Naive thymus-derived CD8-positive, alpha-beta T cell (primary cell): ENCODE measurements around the gene TSPAN1. TPM values are rescaled to one million over a fixed set of nuclear protein-coding genes. Genes with fewer than 3 reads are reported as not detected.

Experiments used
- ATAC-seq, 2 donors: fragments of 150-1000 bp; cut with Tn5 transposase in 1 of 2; sonication (Bioruptor Pico), chemical (Tn5 transposase) in 1 of 2; 1 replicate in 1 of 2; 2 replicates in 1 of 2; pipeline ENCODE4 v1.10.0; 2021; ENCODE audit warnings: mild to moderate bottlenecking in 2 of 2, moderate library complexity in 2 of 2
- POLR2A ChIA-PET: fragments of 350-600 bp; sonication (Branson Sonifier 250); formaldehyde crosslinking; loops from one replicate; lab custom pipeline; 2021; ENCODE audit warnings: antibody characterized with exemption; lab: Charles Lee
- DNase-seq, 10 donors: peaks; one replicate each; pipeline versions ENCODE4 v3.0.0 to v3.0.0-alpha.2; 2020 to 2022
- H3K27ac Mint-ChIP-seq, 10 donors: one replicate each; pipeline ENCODE4 v1.8.0; 2020 to 2022; ENCODE audit warnings: mild to moderate bottlenecking in 10 of 10, mixed read lengths in 10 of 10, moderate library complexity in 4 of 10, inconsistent platforms in 1 of 10
- H3K27me3 Mint-ChIP-seq, 5 donors: one replicate each; pipeline ENCODE4 v1.8.0; 2021 to 2022; ENCODE audit warnings: mixed read lengths in 5 of 5
- H3K36me3 Mint-ChIP-seq, 3 donors: one replicate each; pipeline ENCODE4 v1.8.0; 2020 to 2022; ENCODE audit warnings: mixed read lengths in 3 of 3, mild to moderate bottlenecking in 2 of 3, inconsistent platforms in 1 of 3
- H3K4me1 Mint-ChIP-seq, 4 donors: one replicate each; pipeline ENCODE4 v1.8.0; 2021 to 2022; ENCODE audit warnings: mixed read lengths in 4 of 4
- H3K4me3 Mint-ChIP-seq, 10 donors: one replicate each; pipeline ENCODE4 v1.8.0; 2020 to 2022; ENCODE audit warnings: mild to moderate bottlenecking in 10 of 10, mixed read lengths in 10 of 10, moderate library complexity in 6 of 10, inconsistent platforms in 1 of 10
- H3K9me3 Mint-ChIP-seq, 9 donors: one replicate each; pipeline ENCODE4 v1.8.0; 2020 to 2022; ENCODE audit warnings: mixed read lengths in 9 of 9, mild to moderate bottlenecking in 3 of 9, inconsistent platforms in 1 of 9, moderate library complexity in 1 of 9
- polyA plus RNA-seq, 3 donors: library from polyadenylated mRNA; unstranded; fragments of 300-500 nt; fragmentation: Illumina TruSeq; gene quantifications; one replicate each; pipeline ENCODE4 v1.2.3, GENCODE V29; 2021
- total RNA-seq, 8 experiments: library from RNA in 2 of 8; stranded (reverse) in 2 of 8; gene quantifications; one replicate each; pipeline ENCODE4 v1.2.3 and lab custom pipeline; 2021 to 2026

Gene TSPAN1
- total and polyA plus RNA-seq, 5 experiments from 2014 or later = not detected

DNA sequence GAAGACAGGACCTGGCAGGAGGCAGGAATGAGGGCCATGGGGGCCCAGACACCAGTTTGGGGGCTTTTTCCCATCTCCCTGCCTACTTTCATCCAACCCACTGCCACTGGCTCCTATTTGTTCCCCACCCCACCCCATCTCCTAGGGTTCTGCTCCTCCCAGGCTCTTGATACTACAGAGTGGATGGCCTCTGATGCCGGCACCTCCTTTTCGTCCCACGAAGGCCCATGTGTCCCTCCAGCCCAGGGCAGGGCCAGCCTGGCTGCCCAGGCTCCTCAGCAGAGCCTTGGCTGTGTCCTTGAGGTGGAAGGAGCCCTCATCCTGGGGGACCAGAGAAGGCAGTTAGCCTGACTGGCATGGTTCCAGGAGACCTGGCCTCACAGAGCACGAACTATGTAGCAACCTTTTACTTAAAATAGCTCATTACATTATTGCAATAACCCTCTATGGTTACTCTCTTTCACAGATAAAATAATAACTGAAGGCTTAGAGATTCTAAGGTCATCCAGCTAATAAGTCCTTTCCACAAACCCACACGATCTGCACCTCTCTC, 19.8 kb downstream of the TSPAN1 start:
- POLR2A ChIA-PET = no interaction called here
- H3K27ac Mint-ChIP-seq = peak overlapping the region in 2 of 10 donors; percentile 13 to 60

DNA sequence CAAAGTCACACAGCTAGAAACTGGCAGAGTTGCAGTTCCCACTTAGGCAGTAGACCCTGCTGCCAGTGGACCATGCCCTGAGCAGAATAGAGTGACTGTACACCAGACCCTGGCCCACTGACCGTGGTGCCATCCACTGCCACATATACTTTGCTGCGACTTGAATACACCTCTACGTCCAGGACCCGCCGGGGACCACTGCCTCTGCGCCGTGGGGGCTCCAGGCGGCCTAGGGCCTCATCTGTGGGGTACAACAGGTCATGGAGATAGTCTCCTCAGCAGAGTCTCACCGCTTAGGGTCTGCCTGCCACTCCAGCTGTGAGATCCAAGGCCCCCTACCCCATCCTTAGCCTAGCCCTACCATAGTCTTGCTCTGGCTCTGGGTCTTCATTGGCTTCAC, 21.7 kb downstream of the TSPAN1 start:
- no peak for DNase-seq
- Mint-ChIP-seq H3K4me1 (peaks cover 8 to 37% (median 26%) of the 10 kb centered on the region in 4 donors), H3K27ac (peak overlapping the region in 6 of 10 donors; percentile 19 to 86 (median 57)), H3K27me3 (no peaks in the 10 kb centered on the region), H3K36me3 (peaks cover 0 to 34% (median 2%) of the 10 kb centered on the region in 3 donors), H3K9me3 (no peaks in the 10 kb centered on the region), H3K4me3 (peak overlapping the region in 8 of 10 donors; percentile 1 to 87 (median 80))
- POLR2A ChIA-PET = interaction anchor here (0.8 kb wide), 1 partner anchor 173 kb away, joined by 3 read pairs; no protein-coding TSS in a partner anchor
- ATAC-seq = no peak

More for the DNA sequence above, 19.8 kb downstream of the TSPAN1 start:
- peaks cover 5 to 35% (median 25%) of the 10 kb centered on the region in 4 donors for H3K4me1 Mint-ChIP-seq
- H3K9me3 Mint-ChIP-seq = no peaks in the 10 kb centered on the region
- ATAC-seq = no peak
- H3K27me3 Mint-ChIP-seq = no peaks in the 10 kb centered on the region
- no peak for DNase-seq
- H3K36me3 Mint-ChIP-seq = peaks cover 0 to 45% (median 2%) of the 10 kb centered on the region in 3 donors
- H3K4me3 Mint-ChIP-seq = no peak overlapping the region

DNA sequence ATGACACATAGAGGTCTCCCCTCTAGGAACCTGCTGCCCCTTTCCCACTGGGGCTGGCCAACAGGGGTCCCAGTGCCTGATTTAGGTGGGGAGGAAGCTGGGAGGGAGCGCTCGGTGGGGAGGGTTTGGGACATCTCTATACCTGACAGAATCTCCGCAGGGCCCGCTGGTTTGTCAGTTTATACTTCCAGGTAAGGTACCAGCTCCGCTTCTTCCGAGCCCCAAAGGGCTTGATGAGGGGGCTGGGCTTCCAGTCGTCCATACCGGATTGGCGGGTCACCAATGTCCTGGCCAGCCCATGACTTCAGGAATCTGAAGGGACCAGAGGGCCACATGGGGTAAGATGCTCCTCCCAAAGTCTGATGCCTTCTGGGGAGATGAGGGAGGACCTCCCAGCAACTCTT, 22.7 kb downstream of the TSPAN1 start:
- H3K27ac Mint-ChIP-seq = peak overlapping the region in 8 of 10 donors; percentile 70 to 92 (median 82)
- H3K9me3 Mint-ChIP-seq = no peaks in the 10 kb centered on the region
- POLR2A ChIA-PET = interaction anchor here (2.9 kb wide), 1 partner anchor 31 kb away, joined by 11 read pairs; no protein-coding TSS in a partner anchor
- H3K4me3 Mint-ChIP-seq = peak overlapping the region; percentile 74 to 91 (median 82)
- ATAC-seq = no peak
- H3K27me3 Mint-ChIP-seq = no peaks in the 10 kb centered on the region
- DNase-seq = no peak
- H3K4me1 Mint-ChIP-seq = peaks cover 8 to 38% (median 29%) of the 10 kb centered on the region in 4 donors
- H3K36me3 Mint-ChIP-seq = peaks cover 0 to 25% (median 2%) of the 10 kb centered on the region in 3 donors

DNA sequence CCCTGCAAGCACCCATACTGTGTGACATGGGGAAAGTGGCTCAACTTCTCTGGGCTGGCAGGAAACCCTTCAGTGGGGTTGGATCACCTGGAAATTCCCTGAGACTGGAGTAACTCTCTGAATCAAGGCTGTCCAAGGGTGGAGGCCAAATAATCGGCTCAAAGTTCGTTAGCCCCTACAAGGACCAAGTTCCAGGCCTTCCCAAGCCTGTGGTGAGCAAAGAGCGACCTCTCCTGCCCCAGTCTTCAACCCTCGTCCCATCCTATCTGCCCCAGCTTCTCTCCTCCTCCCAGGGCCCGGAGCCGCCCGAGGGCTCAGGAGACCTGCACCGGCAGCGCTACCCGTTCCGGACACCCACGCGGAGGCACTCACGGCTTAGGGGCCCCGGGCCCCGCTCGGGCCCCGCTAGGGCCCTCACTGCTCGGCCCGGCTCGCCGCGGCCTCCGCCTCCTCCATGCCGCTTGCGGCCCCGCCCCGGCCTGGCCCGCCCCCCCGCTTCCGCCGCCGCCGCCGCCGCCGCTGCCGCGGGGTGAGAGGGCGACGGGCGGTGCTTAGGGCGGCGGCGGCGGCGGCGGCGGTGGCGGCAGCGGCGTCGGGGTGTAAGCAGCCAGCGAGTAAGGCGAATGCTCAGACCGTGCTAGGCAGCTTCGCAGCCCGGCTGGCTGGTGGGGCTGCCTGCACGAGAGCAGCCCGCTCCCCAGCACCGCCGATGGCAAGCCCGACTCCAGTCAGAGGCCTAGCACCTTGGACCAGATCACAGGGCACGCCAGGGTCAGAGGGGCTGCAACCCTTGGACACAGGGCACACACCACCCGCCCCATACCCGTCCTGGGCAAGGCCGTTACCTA, 23.3 kb downstream of the TSPAN1 start, which contains the start of gene POMGNT1:
Gene POMGNT1 (minus strand): TSS at position 471 of the 848 bp plus-strand sequence. CDS start 613 bp downstream, outside the sequence.
- Mint-ChIP-seq H3K27ac (peak within 1 kb of the TSS; percentile 51 to 92 (median 85)), H3K27me3 (no peaks in the 10 kb centered on the region), H3K9me3 (no peaks in the 10 kb centered on the region), H3K4me1 (peaks cover 12 to 43% (median 34%) of the 10 kb centered on the region in 4 donors), H3K4me3 (peak within 1 kb of the TSS; percentile 74 to 91 (median 82)), H3K36me3 (peaks cover 0 to 18% (median 2%) of the 10 kb centered on the region in 3 donors)
- POLR2A ChIA-PET = interaction anchor here (0.6 to 2.9 kb wide), 4 partner anchors 32 to 476 kb away, joined by 3 to 11 read pairs (median 3); partner anchors contain the start of genes LRRC41 and UQCRH
- ATAC-seq (peak; percentile 87 to 91), DNase-seq (peak; percentile 55 to 80 (median 75))

DNA sequence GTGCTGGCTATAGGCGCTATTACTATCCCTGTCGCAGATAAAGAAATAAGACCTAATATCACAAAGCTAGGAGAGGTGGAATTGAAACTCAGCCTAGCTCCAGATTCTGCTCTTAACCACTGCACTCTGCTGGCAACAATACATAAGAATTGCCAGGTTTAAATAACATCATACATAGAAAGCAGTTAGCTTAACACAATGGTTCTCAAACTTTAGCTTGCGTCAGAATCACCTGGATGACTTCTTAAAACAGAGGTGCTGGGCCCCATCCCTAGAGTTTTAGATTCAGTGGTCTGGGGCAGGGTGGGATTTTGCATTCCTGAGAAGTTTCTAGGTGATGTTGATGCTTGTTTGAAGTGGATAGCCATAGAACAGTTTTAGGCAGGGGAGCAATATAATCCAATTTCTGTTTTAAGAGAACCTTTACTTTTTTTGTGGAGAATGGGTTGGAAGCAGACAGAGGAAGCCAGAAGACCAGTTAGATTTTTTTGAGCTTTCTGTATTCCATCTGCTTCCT, 24.4 kb downstream of the TSPAN1 start:
- H3K4me1 Mint-ChIP-seq = peaks cover 19 to 52% (median 43%) of the 10 kb centered on the region in 4 donors
- DNase-seq = no peak
- ATAC-seq = no peak
- POLR2A ChIA-PET = interaction anchor here (0.6 to 2.9 kb wide), 3 partner anchors 33 to 475 kb away, joined by 3 to 11 read pairs (median 3); no protein-coding TSS in a partner anchor
- no peaks in the 10 kb centered on the region for H3K9me3 Mint-ChIP-seq
- no peaks in the 10 kb centered on the region for H3K27me3 Mint-ChIP-seq
- H3K27ac Mint-ChIP-seq = peak overlapping the region in 6 of 10 donors; percentile 36 to 70 (median 51)
- peak overlapping the region; percentile 65 to 89 (median 78) for H3K4me3 Mint-ChIP-seq
- peaks cover 0 to 13% (median 2%) of the 10 kb centered on the region in 3 donors for H3K36me3 Mint-ChIP-seq

DNA sequence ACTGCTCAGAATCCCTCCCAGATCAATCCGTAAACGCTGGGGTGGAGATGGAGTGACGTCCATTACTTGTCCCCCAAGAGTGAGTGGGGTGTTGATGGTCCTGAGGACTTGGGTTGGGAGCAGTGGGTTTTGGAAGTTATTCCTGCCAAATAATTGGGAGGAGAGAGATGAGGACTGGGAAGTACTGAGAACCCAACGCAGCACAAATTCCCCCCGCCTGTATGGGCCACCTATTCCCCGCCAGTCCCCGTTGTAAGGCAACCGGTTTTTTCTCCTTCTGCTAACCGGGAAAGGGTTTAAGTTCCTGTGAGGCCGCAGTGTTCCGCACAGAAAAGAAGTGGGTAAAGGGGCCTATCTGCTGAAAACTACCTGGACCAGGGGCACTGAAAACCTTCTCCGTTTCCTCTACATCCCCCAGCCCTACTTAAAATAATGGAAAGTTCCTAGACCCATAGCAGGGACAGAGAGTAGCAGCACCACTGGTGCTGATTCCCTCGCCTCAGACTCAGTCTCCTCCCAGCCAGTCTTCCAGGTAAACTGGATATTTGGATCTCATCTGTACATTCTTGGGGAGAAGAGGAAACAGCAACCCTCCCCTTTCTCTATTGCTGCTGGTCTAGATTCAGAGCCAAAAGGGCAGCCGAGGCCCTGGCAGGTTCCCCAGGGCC, 29.0 kb downstream of the TSPAN1 start:
- DNase-seq (no peak), ATAC-seq (no peak)
- POLR2A ChIA-PET = interaction anchor here (1.9 kb wide), 1 partner anchor 37 kb away, joined by 6 read pairs; no protein-coding TSS in a partner anchor
- H3K27ac Mint-ChIP-seq = peak overlapping the region in 8 of 10 donors; percentile 13 to 89 (median 56)
- peaks cover 14 to 25% (median 22%) of the 10 kb centered on the region in 4 donors for H3K4me1 Mint-ChIP-seq
- H3K27me3 Mint-ChIP-seq = peaks cover 0 to 1% (median 0%) of the 10 kb centered on the region in 5 donors
- H3K36me3 Mint-ChIP-seq = no peaks in the 10 kb centered on the region
- H3K4me3 Mint-ChIP-seq = peak overlapping the region; percentile 62 to 91 (median 88)
- H3K9me3 Mint-ChIP-seq = no peaks in the 10 kb centered on the region

DNA sequence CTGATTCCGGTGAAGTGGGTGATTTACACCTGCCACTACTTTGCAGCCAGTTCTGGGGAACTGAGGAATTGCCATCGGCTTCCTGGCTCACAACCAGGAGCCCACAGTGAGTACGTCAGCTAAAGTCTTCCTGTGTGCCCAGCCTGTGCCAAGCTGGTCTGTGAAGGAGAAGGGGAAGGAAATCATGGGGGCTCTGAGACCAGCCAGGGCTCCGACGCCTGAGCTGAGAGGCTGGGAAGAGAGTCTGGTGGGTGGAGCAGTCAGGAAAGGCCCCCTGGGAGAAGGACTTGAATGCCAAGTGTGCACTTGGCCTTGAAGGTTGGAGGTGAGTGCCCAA, 29.5 kb downstream of the TSPAN1 start:
- ATAC-seq (no peak), DNase-seq (no peak)
- Mint-ChIP-seq H3K36me3 (no peaks in the 10 kb centered on the region), H3K9me3 (no peaks in the 10 kb centered on the region), H3K27me3 (peaks cover 0 to 1% (median 0%) of the 10 kb centered on the region in 5 donors), H3K27ac (peak overlapping the region in 5 of 10 donors; percentile 21 to 83 (median 40)), H3K4me1 (peaks cover 14 to 25% (median 18%) of the 10 kb centered on the region in 4 donors), H3K4me3 (peak overlapping the region in 9 of 10 donors; percentile 1 to 91 (median 81))
- POLR2A ChIA-PET = no interaction called here

DNA sequence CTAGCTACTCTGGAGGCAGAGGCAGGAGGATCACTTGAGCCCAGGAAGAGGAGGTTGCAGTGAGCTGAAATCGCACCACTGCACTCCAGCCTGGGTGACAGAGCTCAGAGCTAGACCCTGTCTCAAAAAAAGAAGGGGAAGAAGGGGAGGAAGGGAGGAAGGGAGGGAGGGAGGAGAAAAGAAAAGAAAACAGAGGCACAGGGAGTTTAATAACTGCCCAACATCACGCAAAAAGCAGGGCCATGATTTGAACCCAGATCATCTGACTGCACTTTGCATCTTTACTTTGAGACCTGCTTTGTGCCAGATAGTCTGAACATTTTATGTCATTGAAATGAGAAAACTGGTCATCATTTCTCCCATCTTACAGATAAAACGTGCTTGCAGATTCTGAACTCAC, 30.3 kb downstream of the TSPAN1 start:
- POLR2A ChIA-PET = no interaction called here
- no peak for DNase-seq
- H3K27me3 Mint-ChIP-seq = peaks cover 0 to 1% (median 0%) of the 10 kb centered on the region in 5 donors
- peak overlapping the region in 3 of 10 donors; percentile 8 to 83 (median 31) for H3K27ac Mint-ChIP-seq
- H3K9me3 Mint-ChIP-seq = no peaks in the 10 kb centered on the region
- ATAC-seq = no peak
- H3K4me3 Mint-ChIP-seq = peak overlapping the region in 1 of 10 donors; percentile 22
- H3K4me1 Mint-ChIP-seq = peaks cover 13 to 25% (median 17%) of the 10 kb centered on the region in 4 donors
- no peaks in the 10 kb centered on the region for H3K36me3 Mint-ChIP-seq

DNA sequence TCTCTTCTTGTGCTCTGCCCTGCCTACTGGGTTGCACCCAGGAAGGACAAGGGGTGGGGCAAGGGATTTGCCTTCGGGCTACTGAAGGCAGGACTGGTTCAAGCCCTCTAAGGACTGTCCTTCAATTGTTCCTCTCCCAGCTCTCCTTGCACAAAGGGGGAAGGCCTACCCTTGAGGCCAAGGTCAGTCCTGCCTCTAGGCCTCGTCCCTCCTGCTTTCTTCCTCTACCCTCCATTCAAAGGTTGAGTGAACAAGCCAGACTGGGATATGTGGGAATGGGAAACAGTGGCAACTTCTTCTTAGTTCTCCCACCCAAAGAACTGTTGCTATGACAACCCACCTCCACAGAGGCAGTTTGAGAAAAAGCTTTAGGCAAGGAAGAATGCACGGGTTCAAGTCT, 30.9 kb downstream of the TSPAN1 start:
- peaks cover 0 to 1% (median 0%) of the 10 kb centered on the region in 5 donors for H3K27me3 Mint-ChIP-seq
- H3K36me3 Mint-ChIP-seq = no peaks in the 10 kb centered on the region
- DNase-seq (no peak), ATAC-seq (no peak)
- H3K4me1 Mint-ChIP-seq = peaks cover 11 to 25% (median 15%) of the 10 kb centered on the region in 4 donors
- no peaks in the 10 kb centered on the region for H3K9me3 Mint-ChIP-seq
- POLR2A ChIA-PET = no interaction called here
- H3K27ac Mint-ChIP-seq = peak overlapping the region in 1 of 10 donors; percentile 28
- no peak overlapping the region for H3K4me3 Mint-ChIP-seq

DNA sequence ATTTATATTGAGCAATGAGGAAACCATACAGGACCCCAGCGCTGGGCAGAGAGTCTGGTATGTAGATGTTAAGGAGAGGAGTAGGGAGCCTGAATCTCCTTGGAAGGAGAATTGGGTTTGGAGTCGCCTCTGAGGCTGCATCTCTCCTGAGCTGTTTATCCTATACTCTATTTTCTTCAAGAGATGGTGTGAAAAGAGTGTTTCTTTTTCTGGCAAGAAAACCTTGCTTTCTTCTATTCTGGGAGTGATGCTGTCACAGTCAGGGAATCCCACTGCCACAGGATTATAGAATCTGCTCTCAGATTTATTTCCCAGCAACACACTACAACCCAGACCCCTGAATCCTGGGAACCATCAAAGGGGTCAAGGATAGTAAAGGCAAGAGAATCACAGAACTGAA, 31.5 kb downstream of the TSPAN1 start:
- POLR2A ChIA-PET = no interaction called here
- DNase-seq (no peak), ATAC-seq (no peak)
- Mint-ChIP-seq H3K27ac (peak overlapping the region in 2 of 10 donors; percentile 31 to 60), H3K27me3 (peaks cover 0 to 1% (median 0%) of the 10 kb centered on the region in 5 donors), H3K9me3 (no peaks in the 10 kb centered on the region), H3K36me3 (no peaks in the 10 kb centered on the region), H3K4me1 (peaks cover 11 to 25% (median 15%) of the 10 kb centered on the region in 4 donors), H3K4me3 (no peak overlapping the region)

DNA sequence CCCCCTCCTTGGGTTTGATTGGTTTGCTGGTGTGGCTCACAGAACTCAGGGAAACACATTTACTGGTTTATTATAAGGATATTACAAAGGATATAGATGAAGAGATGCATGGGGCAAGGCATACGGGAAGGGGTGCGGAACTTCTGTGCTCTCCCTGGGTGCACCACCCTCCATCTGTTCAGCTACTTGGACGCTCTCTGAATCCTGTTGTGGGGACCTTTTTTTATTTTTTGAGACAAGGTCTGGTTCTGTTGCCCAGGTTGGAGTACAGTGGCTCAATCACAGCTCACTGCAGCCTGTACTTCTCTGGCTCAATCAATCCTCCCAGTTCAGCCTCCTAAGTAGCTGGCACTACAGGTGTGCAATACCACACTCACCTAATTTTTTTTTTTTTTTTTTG, 35.7 kb downstream of the TSPAN1 start:
- Mint-ChIP-seq H3K36me3 (no peaks in the 10 kb centered on the region), H3K4me1 (no peaks in the 10 kb centered on the region), H3K27me3 (peaks cover 0 to 1% (median 0%) of the 10 kb centered on the region in 5 donors), H3K4me3 (no peak overlapping the region), H3K9me3 (no peaks in the 10 kb centered on the region), H3K27ac (no peak overlapping the region)
- POLR2A ChIA-PET = no interaction called here
- DNase-seq = no peak
- ATAC-seq = no peak

DNA sequence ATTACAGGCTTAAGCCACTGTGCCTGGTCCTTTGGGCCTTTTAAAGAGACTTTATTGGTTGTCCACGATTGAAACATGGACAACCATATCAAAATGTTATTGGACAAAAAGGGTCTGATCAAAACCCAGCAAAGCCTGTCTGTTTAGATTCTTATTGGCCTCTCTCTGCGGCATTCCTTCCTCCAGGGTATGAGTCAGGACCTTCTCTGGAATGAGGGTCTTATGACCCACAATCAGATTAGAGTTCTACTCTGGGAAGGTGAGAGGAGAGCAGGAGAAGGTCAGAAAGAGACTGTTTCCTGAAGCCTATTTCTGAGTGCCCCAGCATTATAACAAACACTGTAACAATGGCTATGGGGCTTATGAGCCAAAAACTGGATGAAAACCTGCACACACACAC, 36.2 kb downstream of the TSPAN1 start:
- peaks cover 0 to 1% (median 0%) of the 10 kb centered on the region in 5 donors for H3K27me3 Mint-ChIP-seq
- ATAC-seq (no peak), DNase-seq (no peak)
- no peaks in the 10 kb centered on the region for H3K4me1 Mint-ChIP-seq
- H3K27ac Mint-ChIP-seq = no peak overlapping the region
- no peak overlapping the region for H3K4me3 Mint-ChIP-seq
- no peaks in the 10 kb centered on the region for H3K36me3 Mint-ChIP-seq
- POLR2A ChIA-PET = no interaction called here
- H3K9me3 Mint-ChIP-seq = no peaks in the 10 kb centered on the region
